ENCODE measurements around the gene NTNG1.

DNA sequence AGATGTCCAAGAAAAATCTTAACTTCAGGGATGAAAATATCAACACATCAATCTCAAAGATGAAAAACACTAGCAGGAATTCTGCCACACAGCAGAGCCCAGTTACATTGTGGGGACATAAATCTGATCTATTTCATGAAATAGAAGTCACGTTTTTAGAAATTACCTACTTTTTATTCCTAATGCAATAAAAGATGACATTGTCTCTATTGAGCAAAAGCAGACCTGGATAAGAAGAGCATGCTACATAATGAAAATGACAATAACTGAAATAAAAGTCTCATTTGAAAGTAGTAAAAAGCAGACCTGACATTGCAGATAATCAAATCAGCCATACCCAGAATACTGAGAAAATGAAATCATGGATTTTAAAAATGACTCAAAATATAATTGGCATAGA is 156.8 kb downstream of the NTNG1 start:
- TF ChIP-seq, protein P1, sequence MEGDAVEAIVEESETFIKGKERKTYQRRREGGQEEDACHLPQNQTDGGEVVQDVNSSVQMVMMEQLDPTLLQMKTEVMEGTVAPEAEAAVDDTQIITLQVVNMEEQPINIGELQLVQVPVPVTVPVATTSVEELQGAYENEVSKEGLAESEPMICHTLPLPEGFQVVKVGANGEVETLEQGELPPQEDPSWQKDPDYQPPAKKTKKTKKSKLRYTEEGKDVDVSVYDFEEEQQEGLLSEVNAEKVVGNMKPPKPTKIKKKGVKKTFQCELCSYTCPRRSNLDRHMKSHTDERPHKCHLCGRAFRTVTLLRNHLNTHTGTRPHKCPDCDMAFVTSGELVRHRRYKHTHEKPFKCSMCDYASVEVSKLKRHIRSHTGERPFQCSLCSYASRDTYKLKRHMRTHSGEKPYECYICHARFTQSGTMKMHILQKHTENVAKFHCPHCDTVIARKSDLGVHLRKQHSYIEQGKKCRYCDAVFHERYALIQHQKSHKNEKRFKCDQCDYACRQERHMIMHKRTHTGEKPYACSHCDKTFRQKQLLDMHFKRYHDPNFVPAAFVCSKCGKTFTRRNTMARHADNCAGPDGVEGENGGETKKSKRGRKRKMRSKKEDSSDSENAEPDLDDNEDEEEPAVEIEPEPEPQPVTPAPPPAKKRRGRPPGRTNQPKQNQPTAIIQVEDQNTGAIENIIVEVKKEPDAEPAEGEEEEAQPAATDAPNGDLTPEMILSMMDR (IDR thresholded peaks at IDR 0.05), result no peak
- no peak for TF ChIP-seq POLR2A (IDR thresholded peaks at IDR 0.05)
